IPS DF 19.7 (cell line): Measurements from ENCODE around the gene PRMT6.
"Not testable (repeated sequence)": the region's sequence is repeated elsewhere in the genome, so short reads cannot be mapped to it uniquely, and the experiment has no call there.

Experiments
- DNase-seq: peaks from one replicate; pipeline ENCODE4 v3.0.0-alpha.2; 2013; ENCODE audit warnings: low read depth, low spot score

The PRMT6 gene

DNA sequence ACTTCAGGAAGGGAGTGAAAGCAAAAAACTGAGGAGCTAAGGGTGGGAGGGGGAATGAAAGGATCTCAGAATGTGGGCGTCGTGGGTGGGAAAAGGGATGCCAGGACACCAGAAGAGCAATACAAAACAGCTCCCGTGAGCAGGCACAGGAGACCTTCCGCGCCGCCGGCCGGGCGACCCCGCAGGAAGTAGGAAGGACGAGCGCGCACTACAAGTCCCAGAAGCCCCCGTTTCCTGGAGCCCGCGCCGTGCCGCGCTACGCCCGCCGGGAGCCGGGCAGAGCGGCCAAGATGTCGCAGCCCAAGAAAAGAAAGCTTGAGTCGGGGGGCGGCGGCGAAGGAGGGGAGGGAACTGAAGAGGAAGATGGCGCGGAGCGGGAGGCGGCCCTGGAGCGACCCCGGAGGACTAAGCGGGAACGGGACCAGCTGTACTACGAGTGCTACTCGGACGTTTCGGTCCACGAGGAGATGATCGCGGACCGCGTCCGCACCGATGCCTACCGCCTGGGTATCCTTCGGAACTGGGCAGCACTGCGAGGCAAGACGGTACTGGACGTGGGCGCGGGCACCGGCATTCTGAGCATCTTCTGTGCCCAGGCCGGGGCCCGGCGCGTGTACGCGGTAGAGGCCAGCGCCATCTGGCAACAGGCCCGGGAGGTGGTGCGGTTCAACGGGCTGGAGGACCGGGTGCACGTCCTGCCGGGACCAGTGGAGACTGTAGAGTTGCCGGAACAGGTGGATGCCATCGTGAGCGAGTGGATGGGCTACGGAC is at the start of gene PRMT6:
PRMT6 (plus strand) TSS at position 249 of the 771 bp plus-strand sequence; CDS start at position 291, 42 bp downstream.
- DNase-seq: peak; percentile 48

DNA sequence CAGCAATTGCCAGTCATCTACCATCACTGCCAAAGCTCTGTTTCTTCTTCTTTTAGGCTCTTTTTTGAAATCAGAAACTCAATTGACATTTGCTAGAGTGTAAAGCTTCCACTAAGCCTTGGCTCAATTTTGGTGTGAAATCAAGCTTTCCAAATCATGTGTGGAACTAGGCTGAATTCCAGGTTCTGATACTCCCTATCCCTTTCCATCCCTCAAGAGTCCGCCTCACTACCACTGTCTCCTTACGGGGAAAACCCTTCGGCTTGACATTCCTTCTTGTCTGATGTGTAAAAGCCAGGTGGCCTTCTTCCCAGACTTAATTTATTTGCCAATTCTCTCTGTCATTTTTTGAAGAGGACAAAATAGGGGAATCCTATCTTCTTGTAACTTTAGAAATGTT is 47.2 kb upstream of the PRMT6 start:
- no peak for DNase-seq

DNA sequence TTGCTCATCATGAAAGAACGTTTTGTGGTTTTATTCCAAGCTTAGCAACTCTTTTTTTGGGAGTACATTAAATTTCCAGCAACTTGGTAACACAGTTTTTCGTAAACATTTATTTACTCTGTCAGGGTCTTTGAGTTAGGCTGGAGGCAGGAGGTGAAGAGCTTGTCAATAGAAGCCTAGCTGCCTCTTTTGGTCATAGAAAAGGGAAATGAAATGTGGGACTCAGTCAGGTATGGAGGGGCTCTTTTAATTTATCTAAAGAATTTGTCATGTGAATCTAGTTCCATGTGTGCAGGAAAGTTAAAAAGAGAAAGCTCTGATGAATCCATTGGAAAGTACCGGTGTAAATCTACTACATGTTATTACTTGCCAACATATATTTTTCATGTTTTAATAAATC is 45.9 kb upstream of the PRMT6 start:
- DNase-seq: no peak

DNA sequence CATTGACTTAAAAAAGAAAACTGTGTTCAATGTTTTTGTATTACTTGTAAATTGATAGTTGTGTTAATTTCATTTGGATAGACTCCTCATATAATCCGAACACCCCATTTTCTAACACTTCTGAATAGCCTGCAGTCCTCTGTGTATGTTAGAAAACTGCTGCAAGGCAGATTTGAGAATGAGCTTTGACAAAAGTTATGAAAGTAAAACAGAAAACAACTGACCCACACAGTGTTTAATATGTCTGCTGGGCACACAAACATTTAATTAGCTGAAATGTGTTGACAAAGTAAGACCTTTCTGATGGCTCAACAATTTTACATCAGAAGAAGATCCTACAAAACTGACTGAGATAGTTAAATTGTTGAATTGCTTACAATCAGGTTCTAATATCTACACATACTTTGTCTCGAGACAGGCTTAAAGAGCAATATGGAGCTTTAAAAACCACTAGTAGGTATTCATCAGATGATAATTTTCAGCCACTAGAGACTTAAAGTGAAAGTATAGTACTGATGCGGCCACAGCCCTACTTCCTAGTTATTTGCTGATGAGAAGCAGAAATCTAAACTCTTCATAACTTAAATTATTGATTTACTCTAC is 40.0 kb upstream of the PRMT6 start:
- no peak for DNase-seq

DNA sequence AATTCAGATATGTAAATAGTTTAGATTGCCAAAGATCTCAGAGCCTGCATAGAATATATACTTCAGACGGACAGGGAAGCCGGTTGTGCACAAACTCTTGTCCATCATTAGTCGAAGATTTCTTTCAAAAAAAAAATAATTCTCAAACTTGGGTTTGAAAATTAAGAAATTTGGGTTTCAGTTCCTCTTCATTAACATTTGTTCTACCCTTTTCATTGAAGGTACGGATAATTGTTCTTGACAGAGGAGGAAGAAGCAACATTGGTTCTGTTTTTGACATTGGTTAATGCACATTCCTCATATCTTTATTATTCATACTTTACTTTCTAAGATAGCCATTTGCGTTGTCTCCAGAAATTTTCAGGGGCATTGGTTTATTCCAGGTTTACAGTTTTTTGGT is 38.0 kb upstream of the PRMT6 start:
- no peak for DNase-seq

DNA sequence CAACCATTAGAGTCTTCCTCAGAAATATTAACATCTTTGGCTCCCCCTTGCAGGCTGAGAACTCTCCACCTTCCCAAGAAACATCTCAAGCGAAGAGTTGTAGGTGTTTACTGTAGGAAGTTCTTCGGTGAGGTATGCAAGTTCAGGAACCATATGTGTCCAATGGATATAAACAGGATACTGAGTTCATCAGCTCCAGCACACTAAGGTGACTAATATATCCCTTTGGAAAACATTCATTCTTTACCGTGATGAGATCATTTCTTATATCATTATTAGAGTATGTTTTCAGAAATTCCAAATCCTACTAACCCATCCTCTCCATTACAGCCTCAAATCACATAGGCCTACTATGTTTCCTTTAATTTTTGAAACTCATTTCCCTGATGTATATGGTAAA is 37.3 kb upstream of the PRMT6 start:
- DNase-seq: no peak

DNA sequence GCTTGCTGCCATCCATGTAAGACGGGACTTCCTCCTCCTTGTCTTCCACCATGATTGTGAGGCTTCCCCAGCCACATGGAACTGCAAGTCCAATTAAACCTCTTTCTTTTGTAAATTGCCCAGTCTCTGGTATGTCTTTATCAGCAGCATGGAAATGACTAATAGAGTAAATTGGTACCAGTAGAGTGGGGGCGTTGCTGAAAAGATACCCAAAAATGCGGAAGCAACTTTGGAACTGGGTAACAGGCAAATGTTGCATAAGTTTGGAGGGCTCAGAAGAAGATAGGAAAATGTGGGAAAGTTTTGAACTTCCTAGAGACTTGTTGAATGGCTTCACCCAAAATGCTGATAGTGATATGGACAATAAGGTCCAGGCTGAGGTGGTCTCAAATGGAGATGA is 17.6 kb upstream of the PRMT6 start:
- DNase-seq: not testable (repeated sequence)

DNA sequence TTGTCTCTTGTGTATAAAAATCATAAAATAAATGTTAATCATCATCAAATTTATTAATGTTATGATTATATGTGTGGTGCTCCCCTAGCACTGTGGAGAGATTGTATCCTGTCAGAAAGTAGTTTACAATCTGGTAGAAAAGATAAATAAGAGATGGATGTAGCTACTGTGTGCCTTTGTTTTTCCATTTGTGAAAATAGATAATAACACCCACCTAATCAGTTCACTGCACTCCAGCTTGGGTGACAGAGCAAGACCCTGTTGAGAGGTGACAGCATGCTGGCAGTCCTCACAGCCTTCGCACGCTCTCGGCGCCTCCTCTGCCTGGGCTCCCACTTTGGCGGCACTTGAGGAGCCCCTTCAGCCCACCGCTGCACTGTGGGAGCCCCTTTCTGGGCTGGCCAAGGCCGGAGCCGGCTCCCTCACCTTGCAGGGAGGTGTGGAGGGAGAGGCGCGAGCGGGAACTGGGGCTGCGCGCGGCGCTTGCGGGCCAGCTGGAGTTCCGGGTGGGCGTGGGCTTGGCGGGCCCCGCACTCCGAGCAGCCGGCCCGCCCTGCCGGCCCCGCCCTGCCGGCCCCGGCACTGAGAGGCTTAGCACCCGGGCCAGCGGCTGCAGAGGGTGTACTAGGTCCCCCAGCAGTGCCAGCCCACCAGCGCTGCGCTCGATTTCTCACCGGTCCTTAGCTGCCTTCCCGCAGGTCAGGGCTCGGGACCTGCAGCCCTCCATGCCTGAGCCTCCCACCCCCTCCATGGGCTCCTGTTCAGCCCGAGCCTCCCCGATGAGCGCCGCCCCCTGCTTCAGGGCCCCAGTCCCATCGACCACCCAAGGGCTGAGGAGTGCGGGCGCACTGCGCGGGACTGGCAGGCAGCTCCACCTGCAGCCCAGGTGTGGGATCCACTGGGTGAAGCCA is 11.9 kb upstream of the PRMT6 start:
- not testable (repeated sequence) for DNase-seq

DNA sequence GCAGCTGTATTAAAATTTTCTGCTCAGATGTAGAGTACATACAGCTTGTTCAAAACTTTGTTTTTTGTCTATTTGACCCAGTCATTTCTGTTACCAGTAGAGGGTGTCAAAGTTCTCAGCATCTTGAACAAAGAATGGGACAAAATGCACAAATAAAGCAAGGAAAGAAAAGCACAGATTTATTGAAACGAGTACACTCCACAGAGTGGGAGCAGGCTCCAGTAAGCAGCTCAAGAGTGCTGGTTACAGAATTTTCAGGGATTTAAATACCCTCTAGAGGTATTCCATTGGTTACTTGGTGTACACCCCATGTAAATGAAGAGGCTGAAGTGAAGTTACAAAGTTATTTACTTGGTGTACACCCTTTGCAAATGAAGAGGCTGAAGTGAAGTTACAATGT is 8.9 kb upstream of the PRMT6 start:
- DNase-seq: no peak

DNA sequence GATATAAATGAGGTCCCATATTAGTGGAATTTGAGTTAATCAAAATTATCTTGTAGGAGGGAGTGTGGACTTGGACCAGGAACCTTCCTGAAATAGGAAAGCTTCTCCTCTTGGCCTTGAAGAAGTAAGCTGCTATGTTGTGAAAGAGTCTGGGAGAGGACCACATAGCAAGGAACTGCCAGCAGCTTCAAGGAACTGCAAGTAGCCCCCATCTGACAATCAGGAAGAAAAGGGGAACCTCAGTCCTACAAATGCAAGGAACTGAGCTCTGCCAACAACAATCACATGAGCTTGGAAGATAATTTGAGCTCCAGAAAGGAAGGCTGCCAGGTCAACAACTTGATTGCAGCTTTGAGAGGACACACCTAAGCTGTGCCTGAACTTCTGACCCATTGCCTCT is 8.2 kb upstream of the PRMT6 start:
- no peak for DNase-seq

DNA sequence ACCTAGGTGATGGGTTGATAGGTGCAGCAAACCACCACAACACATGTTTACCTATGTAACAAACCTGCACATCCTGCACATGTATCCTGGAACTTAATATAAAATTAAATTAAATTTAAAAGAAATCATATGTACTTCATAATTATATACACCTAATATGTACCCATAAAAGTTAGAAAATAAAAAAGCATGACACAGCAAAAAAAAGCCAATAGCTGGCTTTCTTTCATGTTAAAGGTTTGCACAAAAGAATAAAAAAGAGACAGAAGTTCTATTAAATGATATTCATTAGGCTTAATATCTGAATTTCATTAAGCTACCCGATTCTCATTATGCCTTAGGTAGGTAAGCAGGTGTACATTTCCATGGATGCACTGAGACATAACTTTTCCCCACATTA is 5.2 kb upstream of the PRMT6 start:
- DNase-seq: no peak

DNA sequence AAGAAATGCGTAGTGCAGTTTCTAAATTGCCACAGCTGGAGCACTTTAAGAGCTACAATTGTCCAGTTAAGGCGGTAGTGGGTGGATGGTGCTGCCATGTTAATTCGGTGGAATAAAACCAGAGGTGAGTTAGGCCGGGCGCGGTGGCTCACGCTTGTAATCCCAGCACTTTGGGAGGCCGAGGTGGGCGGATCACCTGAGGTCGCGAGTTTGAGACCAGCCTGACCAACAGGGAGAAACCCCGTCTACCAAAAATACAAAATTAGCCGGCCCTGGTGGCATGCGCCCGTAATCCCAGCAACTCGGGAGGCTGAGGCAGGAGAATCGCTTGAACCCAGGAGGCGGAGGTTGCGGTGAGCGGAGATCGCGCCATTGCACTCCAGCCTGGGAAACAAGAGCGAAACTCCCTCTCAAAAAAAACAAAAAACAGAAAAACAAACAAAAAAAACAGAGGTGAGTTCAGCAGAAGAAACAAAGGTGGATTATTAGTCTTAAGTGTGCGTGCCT is 502 bp upstream of the PRMT6 start:
- not testable (repeated sequence) for DNase-seq

DNA sequence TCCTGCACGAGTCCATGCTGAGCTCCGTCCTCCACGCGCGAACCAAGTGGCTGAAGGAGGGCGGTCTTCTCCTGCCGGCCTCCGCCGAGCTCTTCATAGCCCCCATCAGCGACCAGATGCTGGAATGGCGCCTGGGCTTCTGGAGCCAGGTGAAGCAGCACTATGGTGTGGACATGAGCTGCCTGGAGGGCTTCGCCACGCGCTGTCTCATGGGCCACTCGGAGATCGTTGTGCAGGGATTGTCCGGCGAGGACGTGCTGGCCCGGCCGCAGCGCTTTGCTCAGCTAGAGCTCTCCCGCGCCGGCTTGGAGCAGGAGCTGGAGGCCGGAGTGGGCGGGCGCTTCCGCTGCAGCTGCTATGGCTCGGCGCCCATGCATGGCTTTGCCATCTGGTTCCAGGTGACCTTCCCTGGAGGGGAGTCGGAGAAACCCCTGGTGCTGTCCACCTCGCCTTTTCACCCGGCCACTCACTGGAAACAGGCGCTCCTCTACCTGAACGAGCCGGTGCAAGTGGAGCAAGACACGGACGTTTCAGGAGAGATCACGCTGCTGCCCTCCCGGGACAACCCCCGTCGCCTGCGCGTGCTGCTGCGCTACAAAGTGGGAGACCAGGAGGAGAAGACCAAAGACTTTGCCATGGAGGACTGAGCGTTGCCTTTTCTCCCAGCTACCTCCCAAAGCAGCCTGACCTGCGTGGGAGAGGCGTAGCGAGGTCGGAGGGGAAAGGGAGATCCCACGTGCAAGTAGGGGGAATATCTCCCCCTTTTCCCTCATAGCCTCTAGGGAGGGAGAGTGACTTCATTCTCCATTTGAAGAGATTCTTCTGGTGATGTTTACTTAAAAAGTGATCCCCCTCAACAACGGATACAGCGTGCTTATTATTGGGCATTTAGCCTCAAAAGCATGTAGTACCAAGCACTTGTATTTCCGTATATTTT is 991 bp downstream of the PRMT6 start:
- DNase-seq: no peak

DNA sequence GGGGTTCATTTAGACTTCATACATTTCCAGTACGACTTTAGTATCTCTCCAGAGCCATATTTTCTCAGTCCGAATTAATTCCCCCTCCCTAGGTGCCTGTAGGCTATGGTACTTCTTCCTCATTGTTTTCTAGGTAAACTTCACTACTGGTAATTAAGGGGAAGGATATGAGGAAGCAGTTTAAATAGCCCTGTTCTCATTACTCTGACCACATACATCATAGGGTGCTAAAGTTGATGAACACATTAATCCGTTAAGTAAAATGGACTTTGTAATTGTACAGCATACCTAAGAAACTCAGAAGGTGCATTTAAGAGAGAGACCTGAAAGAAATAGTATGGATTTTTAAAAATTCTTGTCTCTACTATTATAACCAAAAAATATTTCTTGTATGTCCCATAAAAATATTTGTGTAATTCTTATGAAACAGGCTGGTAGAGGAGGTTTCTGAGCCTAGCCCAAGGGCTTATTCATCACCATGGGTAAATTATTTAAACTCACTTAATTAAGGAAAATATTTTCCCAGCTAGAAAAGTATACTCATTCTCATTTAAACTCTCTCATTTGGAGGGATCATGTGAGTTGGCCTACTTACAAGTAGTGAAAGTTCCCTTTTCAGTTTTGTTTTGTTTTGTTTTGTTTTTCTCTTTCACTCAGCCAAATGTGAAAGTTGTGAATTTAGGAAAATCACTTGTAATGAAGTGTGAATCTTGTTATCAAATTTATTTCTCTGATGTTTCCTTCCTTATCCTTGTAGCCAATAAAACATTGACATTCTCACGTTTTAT is 2.0 kb downstream of the PRMT6 start:
- DNase-seq: no peak

DNA sequence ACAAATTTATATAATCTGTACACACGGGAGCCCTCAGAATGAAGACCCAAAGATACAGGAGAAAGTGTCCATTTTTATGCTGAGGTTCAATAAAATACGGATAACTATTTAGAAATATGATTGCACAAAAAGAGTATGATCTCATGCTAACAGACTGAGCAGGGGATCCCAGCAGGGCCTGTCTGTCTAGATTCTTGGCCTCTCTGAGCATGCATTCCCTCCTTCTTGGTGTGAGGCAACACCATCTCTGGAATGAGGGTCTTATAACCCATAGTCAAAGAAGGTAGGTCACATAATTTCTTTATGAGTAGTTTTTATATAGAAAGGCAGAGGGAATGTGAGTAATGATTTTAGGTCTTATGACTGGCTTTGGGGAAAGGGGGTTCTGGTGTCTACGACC is 5.4 kb downstream of the PRMT6 start:
- DNase-seq: no peak

DNA sequence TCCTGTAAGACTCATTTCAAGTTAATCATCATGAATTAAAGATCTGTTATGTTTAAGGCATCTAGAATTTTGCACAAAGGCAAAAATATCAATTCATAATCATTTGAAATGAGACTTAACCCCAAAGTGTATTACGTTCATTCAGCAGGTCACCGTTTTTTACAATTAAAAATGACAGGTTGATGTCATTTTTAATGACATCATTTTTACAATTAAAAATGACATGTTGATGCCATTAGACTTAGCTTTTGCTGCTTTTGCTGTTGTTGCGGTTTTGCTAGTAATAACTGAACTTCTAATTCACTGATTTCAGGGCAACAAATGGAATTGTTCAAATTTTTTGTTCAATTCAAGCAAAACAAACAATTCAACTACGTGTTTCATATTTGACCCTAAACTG is 17.0 kb downstream of the PRMT6 start:
- no peak for DNase-seq

DNA sequence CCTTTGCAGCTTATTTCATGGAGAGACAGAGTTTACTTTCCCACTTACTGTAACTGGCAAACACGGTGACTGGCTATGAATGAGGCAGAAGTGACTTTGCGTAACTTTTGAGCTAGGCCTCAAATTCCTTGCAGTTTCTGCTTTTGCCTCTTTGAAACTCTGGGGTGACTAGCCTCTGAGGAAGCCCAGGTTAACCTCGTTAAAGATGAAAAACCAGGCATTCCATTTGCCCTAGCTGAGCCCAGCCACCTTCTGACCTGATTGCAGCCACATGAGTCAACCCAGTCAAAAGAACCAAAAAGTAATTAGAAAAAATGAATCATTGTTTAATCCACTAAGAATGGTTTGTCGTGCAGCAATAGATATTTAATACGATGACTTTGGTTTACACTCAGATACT is 20.4 kb downstream of the PRMT6 start:
- peak; percentile 33 for DNase-seq

DNA sequence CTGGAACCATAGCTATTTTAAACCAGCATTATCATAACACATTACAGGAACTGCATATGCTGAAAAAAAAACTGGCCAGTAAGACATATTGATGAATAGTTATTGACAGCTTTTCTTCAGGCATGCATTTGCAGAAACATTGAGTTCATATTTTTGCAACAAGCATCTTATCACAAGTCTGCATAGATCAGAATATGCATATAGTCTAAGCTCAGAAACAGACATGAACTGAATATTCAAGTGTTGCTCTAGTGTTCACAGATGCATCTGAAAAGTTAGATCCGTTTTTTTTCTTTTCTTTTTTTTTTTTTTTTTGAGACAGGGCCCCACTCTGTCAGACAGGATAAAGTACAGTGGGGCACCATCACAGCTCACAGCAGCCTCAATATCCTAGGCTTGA is 22.8 kb downstream of the PRMT6 start:
- DNase-seq: no peak

DNA sequence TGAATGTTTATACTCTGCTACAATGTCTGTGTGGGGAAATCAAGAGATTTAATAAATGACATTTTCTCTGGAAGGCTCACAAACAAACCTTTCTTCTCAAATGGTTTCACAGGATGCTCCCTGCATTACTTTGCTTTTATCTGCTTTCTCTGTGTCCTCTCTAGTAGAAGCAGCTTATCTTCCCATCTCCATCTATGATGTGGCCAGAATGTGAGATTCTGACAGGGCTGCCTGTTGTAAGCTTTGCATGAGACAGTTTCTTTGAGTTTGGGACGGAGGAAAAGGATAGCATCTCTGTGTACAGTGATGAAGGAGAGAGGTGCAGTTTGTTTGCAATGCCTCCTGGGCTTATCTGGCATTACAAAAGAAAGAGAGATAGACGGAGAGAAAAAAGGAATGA is 24.6 kb downstream of the PRMT6 start:
- no peak for DNase-seq

DNA sequence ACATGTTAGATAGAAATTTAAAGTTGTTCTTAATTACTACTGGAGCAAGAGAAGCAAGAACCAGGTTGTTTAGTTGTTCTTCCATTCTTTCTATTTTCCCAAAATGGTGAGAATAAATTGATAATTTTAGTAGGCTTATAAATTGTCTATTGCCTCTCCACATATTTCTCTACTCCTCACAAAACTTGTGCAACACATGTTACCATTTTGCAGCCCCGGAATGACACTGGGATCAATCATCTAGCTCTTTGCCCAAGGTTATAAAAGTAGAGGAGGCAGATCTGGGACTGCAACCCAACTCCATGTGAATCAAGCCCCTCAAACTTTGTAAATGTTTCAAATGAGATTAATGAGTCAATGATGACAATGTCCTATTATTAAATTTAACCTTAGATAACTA is 34.9 kb downstream of the PRMT6 start:
- DNase-seq: no peak
